GM18867 (cell line): ENCODE data around the gene SDE2.
"Not testable (repeated sequence)": the region's sequence is repeated elsewhere in the genome, so short reads cannot be mapped to it uniquely, and the experiment has no call there.

ENCODE experiments used
- ATAC-seq: cut with Tn5 transposase; IDR thresholded peaks from one replicate; pipeline ENCODE4 v1.9.1; 2021; ENCODE audit warnings: mild to moderate bottlenecking, moderate library complexity; ENCODE audit not compliant: unreplicated experiment

Gene SDE2

DNA sequence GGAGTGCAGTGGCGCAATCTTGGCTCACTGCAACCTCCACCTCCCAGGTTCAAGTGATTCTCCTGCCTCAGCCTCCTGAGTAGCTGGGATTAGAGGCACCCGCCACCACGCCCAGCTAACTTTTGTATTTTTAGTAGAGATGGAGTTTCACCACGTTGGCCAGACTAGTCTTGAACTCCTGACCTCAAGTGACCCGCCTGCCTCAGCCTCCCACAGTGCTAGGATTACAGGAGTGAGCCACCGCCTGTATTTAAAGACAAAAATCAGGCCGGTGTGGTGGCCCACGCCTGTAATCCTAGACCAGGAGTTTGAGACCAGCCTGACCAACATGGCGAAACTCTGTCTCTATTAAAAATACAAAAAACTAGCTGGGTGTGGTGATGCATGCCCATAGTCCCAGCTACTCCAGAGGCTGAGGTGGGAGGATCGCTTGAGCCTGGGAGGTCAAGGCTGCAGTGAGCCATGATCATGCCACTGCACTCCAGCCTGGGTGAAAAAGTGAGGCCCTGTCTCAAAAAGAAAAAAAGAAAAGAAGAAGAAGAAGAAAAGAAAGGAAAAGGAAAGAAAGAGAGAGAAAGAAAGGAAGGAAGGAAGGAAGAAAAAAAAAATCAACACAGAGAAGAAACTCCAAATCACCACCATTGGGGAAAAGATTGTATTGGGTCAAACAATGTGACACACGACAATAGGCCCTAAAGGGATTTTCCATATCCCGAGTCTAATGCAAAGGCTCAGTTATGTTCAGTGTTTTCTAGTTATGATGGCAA is 8.2 kb upstream of the SDE2 start:
- ATAC-seq, result not testable (repeated sequence)

DNA sequence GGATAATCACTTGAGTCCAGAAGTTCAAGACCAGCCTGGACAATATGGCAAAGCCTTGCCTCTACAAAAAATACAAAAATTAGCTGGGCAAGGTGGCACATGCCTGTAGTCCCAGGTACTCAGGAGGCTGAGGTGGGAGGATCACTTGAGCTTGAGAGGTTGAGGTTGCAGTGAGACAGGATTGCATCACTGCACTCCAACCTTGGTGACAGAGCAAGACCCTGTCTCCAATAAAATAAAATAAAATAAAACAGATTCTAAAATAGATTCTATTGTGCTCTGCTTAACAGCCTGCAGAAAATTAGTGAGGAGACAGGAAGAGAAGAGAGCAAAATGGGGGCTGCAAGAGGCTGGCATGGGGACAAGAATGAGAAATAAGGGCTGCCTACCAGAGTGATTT is 7.5 kb upstream of the SDE2 start:
- ATAC-seq, result no peak

DNA sequence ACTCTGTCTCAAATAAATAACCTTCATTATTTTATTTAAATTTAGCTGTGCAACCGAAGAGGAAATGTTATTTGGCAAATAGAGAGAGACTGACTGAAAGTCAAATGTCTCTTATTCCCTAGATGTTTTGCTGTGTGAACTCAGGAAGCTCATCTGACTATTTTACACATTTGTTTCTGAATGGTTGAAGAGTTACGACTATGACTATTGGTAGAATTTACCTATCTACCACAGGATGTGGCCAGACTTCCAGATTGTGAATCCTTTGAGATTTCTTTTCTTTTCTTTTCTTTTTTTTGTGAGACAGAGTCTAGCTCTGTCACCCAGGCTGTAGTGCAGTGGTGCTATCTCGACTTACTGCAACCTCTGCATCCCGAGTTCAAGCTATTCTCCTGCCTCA is 5.3 kb upstream of the SDE2 start:
- ATAC-seq, result no peak

DNA sequence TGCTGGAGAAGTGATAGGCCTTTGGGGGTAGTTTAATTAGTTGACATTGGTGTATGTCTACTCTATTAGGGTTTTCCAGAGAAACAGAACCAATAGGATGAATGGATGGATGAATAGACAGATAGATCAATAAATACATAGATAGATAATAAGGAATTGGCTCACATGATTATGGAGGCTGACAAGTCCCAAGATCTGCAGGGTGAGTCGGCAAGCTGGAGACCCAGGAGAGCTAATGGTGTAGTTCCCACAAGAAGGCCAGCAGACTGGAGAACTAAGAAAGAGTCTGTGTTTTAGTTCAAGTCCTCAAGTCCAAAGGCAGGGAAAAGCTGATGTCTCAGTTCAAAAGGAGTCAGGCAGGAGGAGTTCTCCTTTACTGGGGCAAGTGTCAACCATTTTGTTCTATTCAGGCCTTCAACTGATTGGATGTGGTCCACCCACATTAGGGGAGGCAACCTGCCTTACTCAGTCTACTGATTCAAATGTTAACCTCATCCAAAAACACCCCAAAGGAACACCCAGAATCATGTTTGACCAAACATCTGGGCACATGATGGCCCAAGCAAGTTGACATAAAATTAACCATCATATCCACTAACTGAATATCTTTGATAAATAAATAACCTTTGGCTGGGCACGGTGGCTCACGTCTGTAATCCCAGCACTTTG is 4.5 kb upstream of the SDE2 start:
- no peak for ATAC-seq

DNA sequence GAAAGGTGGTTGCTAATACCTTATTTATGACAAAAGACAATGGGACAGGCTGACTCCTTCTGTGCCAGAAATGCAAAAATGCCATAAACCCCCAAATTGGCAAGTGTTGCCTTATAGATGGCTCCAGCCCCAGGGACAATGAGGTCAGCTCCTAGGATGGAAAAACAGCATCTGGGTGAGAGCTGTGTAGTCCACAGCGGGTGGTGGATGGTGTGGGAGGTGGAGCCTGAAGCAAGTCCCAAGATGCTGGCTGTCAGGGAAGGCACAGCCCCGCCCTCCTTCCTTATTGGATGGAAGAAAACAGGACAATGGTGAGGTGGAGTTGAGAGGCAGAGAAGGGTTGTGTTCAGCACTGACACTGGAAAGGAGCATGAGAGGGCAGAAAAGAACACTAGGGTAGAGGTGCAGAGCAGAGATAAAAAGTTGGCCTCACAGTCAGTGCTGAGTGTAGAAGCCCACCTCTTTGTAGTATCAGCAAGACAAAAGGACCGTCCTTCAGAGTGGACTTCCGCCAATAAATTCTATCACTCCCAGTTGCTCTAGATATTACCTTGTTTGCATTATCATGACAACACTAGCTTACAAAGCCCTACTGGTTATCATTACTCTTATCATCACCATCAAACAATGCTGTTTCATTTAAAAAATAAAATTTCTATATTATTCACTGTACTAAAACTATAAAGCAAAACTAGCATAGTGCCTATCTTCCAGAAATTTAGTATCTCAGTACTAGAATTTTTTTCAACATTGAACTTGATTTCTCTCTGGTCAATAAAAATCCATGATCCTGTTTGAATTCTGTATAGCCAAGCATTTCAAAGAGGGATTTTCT is 3.7 kb upstream of the SDE2 start:
- no peak for ATAC-seq

DNA sequence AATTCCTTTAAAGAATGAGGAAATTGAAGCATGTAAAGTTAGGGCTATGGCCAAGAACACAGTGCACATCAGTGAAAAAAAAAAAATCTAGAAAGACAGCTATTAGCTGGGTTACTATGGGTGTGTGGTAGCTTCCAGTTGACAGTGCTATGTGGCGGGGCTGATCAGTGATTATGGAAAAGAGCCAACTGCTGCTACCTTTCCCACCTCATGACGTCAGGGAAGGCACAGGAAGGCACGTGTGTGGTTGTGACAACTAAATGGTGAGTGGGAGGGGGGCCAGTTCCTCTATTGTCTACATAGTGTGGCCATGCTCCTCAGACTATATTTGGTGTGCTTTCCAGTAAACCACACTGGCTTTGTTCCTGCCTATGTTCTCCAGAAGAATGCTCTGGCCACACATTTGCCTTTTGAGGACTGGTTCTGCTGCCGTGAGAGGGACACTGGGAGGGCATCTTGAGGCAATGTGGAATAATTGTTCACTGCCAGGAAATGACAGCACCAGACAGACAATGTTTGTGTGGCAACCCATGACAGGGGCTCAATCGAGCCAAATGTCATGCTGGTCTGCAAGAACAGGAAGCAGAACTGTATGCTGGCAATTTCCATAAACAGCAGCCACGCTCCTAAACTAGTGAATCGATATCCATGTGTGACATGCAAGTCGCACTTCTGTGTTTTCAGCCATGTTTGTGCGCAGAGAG is 3.0 kb upstream of the SDE2 start:
- no peak for ATAC-seq

DNA sequence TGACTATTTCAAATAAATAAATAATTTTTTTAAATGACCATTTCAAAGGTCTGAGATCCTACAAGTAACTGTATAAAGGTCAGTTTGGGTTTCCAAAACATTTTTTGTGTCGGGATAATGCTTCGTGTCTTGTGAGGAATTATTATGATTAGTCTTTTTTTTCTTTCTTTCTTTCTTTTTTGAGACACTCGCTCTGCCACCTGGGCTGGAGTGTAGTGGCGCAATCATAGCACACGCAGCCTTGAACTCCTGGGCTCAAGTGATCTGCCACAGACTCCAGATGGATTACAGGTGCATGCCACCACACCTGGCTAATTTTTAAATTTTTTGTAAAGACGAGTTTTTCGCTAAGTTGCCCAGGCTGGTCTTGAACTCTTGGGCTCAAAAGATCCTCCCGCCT is 1.9 kb upstream of the SDE2 start:
- no peak for ATAC-seq

DNA sequence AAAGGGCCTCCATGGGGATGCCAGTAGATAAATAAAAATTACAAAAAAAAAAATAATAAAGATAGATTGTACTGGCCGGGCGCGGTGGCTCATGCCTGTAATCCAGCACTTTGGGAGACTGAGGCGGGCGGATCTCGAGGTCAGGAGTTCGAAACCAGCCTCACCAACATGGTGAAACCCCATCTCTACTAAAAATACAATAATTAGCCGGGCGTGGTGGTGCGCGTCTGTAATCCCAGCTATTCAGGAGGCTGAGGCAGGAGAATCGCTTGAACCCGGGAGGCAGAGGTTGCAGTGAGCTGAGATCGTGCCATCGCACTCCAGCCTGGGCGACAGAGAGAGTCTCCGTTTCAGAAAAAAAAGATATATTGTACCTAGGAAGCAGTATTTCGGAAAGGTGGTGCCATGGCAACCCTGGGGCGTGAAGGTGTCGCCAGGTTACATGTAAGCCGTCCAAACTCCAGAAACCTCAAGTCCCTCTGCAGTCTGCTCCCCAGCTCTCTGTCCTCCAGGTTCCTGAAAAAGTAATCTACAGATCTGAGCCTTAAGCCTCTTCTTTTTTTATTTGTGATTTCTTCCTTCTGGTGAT is 1.4 kb upstream of the SDE2 start:
- ATAC-seq, result not testable (repeated sequence)

DNA sequence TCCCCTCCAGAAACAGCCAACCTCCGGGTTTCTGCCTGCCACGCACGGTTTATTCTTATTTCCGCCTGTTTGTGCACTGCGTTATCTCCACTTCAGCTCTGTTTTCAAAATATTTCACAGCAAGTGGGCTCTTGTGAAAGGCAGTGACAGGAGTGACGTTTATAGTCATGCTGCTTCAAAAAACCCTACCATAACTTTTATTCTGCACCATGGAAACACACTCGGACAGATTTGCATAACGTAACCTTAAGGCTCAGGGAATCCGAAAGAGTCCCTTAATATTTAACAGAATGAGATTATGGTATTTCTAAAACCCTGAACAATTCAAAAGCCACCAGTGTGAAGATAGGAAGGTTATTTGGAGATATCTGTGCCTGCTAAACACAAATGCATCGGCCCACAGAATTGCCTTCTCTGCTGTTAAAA is 782 bp upstream of the SDE2 start:
- peak; percentile 18 for ATAC-seq

DNA sequence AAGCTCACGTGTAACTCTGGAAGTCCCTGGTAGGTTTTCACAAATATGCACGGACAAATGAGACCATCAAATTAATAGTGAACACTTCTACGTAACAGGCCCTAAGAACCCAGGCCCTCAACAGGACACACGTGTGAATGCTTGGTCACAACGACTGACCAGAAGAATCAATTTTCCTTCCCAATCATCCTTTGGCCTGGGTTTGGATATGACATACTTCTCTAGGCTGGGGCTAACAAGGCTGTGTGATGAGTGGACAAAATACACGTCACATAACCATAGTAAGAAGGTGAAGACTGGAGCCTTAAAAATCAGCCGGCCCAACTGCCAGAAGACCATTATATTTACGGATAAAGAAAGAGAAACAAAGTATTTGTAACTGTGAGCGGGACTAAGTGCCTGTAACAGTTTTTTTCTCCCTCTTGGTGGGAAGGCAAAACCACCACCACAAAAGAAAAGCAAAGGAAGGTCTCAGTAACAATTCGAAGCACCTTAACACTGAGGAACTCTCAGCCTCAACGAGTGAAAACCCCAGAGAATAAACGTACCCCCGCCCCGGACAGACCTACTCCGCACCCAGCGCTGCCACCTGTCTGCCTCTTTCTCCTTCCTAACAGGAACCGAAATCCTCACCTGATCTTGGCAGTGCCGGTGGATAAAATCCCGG is 450 bp downstream of the SDE2 start:
- peak; percentile 8 for ATAC-seq

DNA sequence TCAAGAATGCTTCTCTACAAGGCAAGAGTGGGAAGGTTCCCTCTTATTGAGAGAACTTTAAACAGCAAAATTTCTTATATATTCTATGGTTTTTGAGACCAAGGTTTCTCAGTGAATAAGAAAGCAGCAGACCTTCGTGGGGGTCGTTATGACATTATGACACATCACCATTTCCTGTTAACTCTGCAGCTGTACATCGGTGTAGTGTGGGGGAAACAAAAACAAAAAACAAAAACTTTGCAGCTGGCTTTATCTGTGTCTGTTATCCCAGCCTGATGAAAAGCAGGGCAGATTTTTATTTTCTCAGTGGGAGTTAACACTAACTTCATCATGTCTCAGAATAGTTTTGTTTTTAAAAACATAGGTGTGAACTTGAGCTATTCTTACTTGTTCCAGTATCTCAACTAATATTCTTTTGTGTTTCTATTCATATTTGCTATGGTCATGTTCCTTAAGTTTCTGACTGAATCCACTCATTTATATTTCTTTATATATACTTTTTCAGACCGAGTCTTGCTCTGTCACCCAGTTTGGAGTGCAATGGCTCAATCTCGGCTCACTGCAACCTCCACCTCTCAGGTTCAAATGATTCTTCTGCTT is 2.1 kb downstream of the SDE2 start:
- no peak for ATAC-seq

DNA sequence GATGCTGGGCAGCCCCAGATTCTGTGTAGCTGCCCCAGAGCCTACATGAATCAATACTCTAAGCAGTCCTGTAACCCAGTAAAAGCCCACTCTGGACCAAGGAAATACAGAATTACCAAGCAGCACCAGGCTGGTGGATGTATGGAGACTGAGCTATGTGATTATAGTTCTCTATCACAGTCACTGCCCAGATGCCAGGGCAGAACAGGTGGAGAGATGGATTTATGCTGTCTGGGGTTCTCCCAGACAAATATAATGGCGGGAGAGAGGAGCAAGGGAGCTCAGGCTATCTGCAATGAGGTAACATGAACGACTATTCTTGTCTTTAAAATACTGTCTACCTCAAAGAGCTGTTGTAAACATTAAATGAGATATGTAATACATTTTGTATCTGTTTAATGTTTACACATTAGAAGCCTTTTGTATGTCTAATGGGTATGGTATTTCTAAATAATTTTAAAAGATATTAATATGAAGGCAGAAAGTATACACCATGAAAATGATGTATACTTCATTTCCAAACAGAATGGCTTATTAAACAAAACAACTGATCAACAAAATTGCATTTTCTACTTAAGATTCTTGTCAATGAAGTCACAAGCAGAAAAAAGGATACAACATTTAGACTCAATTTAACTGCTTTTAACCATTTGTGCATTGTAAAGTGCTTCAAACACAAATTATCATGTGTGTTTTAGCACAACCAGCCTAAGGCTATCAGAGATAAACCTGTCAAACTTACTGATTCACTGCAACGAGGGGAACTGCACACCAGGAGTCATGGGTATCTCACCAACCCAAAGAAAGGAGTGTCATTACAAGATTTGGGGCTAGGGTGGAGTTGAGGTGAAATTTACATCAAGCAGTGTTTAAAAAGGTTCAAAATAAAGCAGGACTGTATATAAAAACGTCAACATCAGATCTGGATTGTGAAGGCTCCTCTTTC is 3.0 kb downstream of the SDE2 start:
- no peak for ATAC-seq

DNA sequence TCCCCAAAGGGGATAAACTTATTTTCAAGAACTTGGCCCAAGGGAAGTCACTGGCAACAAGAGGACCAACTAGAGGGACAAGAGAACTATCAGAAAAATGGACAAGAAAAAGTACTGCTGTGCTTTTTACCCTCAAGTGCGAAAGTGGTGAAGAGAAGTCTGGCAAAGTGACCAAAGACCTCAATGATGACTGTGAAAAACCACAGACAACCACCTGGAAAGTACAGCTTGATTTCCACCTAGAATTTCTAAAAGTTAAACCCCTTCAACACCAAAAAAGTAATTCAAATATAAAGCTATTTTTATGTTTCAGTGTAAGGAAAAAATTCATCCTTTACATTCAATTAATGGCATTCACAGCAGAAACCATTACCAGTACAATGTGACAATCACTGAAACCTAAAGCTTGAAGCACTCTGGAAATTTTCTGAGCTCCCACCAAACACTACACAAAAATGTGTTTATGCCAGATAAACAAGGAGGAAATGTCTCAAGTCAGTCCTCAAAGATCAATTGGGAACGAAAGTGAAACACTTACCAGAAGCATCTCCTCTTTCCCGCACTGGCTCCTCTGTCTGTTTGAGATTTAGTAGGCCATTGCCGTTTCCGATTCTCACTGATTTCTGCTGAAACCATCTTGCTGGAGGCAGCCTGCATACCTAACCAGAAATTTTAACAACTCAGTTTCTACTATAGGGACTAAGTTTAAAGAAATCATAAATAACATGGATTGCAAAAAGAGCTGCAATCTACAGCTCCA is 8.3 kb downstream of the SDE2 start:
- ATAC-seq, result peak; percentile 69

DNA sequence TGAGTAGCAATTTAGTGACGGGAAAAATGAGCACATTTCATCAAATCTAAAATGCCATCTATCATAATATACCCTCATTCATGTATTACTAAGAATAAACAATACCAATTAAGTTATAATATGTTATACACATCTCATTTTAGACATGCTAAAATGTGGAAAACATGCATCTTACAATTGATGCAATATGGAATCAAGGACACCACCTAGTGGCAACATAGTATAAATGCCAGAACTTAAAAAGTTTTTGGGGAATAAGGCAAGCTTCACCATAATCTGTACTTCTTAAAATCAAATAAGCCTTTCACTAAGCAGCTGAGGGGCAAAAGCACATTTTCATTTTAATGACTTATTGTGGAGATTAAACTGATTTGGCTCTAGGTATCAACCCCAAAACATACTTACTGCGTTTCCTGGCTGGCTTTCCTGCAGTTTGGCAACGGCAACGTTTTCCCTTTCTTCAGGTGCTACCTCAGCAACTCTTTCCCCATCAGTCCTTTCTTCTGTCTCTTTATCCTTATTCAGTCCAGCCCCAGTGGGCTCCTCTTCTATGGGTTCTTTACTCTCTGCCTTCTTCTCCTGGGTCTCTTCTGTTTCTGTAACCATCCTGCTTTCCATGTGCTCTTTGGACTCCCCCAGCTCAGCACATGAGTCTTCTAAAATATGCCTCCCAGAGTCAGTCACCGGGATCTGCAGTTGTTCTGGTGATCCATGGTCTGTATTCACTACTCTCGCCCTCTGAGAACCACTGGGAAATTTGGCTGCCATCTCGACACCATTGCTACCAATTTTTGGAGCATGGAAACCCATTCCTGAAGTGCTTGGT is 11.4 kb downstream of the SDE2 start:
- ATAC-seq, result no peak

DNA sequence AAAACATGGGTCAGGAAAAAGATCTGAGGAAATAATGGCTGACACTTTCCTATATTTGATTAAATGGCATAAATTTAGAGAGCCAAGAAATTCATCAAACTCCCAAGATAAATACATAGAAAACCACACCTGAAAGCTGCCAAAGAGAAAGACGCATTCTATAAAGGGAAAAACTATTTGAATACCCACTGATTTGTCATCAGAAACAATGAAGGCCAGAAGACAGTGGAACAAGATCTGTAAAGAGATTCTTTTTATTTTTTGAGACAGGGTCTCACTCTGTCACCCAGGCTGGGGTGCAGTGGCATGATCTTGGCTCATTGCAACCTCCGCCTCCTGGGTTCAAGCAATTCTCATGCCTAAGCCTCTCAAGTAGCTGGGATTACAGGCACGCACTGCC is 17.4 kb downstream of the SDE2 start:
- no peak for ATAC-seq

DNA sequence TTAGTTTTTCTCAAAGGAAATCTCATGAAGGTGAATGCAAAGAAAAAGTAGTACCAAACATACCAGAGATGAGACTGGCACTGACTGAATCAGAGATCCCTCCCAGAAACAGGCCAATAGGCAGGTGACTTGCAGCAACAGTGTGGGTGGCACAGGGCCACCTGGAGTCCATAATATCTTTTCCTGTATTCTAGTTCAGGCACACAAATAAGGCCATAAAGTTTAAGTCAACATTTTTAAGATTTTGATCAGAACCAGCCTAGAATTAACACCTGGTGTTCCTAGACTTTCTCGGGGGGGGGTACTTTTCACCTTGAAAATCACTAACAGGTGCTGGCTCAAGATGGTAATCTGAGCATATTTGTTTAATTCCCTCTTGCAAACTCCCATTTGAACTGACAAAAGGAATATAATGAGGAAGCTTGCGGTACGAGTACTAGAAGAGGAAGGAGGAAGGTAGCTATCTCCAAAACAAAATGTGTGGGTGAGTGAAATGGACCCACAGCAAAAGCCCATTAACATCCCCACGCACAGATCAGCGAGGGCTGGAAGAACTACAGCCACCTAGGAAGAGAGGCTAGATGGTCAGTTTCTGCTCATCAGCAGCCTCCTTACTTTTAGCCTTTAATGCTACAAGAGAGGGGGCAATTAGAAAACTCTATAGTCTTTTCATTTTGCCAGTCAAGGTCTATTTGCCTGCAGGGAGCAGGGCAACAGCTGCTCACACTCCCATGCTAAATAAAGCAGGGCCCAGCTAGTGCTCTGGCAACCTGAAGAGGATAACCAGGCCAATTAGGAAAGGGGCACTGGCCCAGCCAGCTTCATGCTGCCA is 18.9 kb downstream of the SDE2 start:
- ATAC-seq, result no peak
